ENCODE data around the gene GPER1.
"Not testable (repeated sequence)": the region's sequence is repeated elsewhere in the genome, so short reads cannot be mapped to it uniquely, and the experiment has no call there.

GRCh38 chr7:1115171-1116045 lies 27.5 kb downstream of the GPER1 start:
- TF ChIP-seq CTCF (IDR thresholded peaks at IDR 0.05; ENCODE audit: low read length); EZH2 (IDR thresholded peaks at IDR 0.05; ENCODE audit: borderline replicate concordance, low read length): not testable (repeated sequence)
